Bronchial epithelial cell (primary cell): ENCODE data around the gene ZNF407. TPM values are rescaled to one million over a fixed set of nuclear protein-coding genes. Genes with fewer than 3 reads are reported as not detected.

Source experiments
- DNase-seq: peaks from one replicate; pipeline ENCODE4 v3.0.0-alpha.2; 2010; ENCODE audit warnings: low read depth
- FAIRE-seq: peaks from 2 replicates; lab custom pipeline; 2011; peaks lifted over from hg19 to GRCh38; lab: Jason Lieb, UNC
- H3K27me3 ChIP-seq: 2 replicates; pipeline ENCODE4 v1.5.1; 2011; ENCODE audit warnings: low read length; ENCODE audit not compliant: control insufficient read depth, insufficient read depth
- H3K36me3 ChIP-seq: 2 replicates; pipeline ENCODE4 v1.5.1; 2011; ENCODE audit warnings: low read length; ENCODE audit not compliant: control insufficient read depth, insufficient read depth
- H3K4me3 ChIP-seq: 2 replicates; pipeline ENCODE4 v1.5.1; 2011; ENCODE audit warnings: mild to moderate bottlenecking, low read depth, low read length, control low read depth
- total RNA-seq: library from RNA; depleted of rRNA; stranded (reverse); fragments of >200 nt; gene quantifications from 2 replicates; pipeline ENCODE4 v1.2.1, GENCODE V29; 2014
- TF ChIP-seq, protein P1 (sequence below): IDR thresholded peaks from 2 replicates; pipeline ENCODE4 v1.5.1; 2011; ENCODE audit warnings: mild to moderate bottlenecking, moderate library complexity, low read length, control low read depth, inconsistent platforms; ENCODE audit not compliant: insufficient read depth, severe bottlenecking

The ZNF407 gene
- total RNA-seq, 1 donor from 2014 or later: 10.0 TPM

DNA sequence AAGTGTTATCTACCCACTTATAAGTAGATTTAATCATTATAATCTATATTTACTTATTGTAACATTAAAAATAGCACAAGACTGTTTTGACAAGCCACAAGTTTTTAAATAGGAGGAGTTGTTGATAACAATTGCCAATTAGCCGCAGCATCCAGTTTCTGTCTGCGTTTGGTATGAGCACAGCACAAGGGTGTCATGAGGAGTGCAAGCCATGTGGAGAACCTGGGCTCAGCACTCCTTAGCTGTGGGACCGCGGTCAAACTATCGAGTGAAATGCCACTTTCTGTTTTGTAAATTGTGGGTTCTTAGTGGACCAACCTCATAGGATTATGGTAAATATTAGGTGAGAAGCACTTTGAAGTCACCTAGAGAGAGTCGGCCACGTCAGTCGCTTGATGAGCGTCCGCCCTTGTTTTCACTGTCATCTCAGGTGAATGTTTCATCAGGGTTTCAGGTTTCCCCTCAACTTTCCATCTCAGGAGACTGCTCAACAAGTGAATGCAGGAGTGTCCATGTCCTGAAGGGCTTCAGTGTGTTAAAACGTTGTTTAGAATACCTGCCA is 294.5 kb downstream of the ZNF407 start:
- FAIRE-seq: no peak
- Histone ChIP-seq H3K27me3 (no peaks in the 10 kb centered on the region), H3K4me3 (no peak overlapping the region), H3K36me3 (no peaks in the 10 kb centered on the region)
- TF ChIP-seq, protein P1, sequence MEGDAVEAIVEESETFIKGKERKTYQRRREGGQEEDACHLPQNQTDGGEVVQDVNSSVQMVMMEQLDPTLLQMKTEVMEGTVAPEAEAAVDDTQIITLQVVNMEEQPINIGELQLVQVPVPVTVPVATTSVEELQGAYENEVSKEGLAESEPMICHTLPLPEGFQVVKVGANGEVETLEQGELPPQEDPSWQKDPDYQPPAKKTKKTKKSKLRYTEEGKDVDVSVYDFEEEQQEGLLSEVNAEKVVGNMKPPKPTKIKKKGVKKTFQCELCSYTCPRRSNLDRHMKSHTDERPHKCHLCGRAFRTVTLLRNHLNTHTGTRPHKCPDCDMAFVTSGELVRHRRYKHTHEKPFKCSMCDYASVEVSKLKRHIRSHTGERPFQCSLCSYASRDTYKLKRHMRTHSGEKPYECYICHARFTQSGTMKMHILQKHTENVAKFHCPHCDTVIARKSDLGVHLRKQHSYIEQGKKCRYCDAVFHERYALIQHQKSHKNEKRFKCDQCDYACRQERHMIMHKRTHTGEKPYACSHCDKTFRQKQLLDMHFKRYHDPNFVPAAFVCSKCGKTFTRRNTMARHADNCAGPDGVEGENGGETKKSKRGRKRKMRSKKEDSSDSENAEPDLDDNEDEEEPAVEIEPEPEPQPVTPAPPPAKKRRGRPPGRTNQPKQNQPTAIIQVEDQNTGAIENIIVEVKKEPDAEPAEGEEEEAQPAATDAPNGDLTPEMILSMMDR: no peak
- DNase-seq: no peak

DNA sequence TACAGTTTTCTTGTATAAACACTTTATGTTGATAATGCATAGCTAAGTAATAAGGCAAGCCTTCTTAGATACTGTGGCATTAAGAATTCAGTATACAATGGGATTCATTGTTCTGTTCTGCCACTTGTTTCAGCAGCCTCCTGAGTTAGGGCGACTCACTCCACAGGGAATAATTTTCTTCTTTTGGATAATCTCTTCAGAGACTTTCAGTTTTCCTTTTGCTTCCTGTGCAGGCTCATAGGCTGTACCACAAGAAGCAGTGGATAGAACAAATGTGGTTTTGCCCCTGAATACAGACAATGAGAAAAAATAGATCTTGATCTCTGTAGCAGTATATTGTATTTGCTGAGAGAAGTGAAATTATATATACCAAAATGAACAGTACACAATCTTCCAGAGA is 298.0 kb downstream of the ZNF407 start:
- TF ChIP-seq, protein P1: no peak
- Histone ChIP-seq H3K27me3 (no peaks in the 10 kb centered on the region), H3K36me3 (no peaks in the 10 kb centered on the region), H3K4me3 (no peak overlapping the region)
- FAIRE-seq: no peak
- no peak for DNase-seq

DNA sequence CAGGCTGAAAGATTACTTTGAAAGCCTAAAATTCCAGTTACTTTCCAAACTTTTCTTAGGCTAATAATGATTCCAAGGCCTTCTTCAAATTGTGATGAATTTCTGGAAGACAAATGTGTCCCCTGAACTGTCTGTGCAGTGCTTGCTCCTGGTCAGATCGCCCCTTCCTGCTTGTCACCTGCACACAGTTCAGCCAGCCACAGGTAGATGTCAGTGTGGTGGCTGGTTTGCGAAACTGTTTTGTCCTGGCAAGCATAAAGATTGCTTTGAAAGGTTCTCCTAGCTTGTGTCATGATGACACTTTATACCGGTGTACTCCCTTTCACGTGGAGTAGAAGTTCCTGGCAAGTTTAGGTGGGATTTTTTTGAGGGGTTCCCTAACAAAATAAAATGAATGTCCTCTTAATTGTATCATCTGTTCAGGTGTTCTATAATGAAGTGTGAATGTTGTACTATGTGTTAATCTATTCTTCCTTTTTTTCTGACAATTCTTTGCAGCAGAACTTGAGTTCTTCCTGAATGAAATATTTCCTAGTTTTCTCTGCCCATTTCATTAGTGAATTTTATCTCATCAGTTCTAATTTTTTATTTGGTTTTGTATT is 298.8 kb downstream of the ZNF407 start:
- peak; percentile 67 for DNase-seq
- no peaks in the 10 kb centered on the region for H3K36me3 ChIP-seq
- no peak for FAIRE-seq
- H3K27me3 ChIP-seq: no peaks in the 10 kb centered on the region
- no peak overlapping the region for H3K4me3 ChIP-seq
- TF ChIP-seq, protein P1: peak; percentile 85

DNA sequence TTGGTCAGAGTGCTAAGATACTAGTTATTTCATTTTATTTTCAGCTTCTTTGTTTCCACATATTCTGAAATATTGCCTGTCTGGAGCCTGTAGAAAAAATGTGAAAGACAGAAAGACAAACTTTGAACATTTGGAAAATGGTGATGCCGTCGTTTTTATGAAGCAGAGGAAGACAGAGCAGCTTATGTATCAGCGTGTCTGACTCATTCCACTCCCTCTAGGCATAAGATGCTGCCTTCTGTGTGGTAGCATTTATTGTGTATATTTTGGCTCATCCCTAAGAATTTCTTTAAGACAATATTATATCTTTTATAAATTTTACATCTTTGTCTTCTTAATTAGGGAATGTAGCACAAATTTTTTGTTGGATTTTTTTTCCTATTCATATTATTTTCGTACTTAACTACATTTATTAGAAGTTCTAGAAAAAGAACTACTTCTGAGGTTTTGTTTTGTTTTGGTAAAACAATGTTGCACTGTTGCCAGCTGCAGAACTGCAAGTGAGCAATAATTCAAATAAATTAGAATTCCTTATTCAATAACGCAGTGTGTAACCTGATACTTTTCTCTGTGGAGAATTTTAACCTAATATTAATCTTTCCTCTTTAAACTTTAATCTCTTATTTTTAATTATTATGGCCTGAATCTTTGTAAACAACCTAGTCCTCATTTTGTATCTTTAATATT is 300.4 kb downstream of the ZNF407 start:
- Histone ChIP-seq H3K27me3 (no peaks in the 10 kb centered on the region), H3K36me3 (no peaks in the 10 kb centered on the region), H3K4me3 (no peak overlapping the region)
- TF ChIP-seq, protein P1: no peak
- no peak for FAIRE-seq
- DNase-seq: peak; percentile 66

DNA sequence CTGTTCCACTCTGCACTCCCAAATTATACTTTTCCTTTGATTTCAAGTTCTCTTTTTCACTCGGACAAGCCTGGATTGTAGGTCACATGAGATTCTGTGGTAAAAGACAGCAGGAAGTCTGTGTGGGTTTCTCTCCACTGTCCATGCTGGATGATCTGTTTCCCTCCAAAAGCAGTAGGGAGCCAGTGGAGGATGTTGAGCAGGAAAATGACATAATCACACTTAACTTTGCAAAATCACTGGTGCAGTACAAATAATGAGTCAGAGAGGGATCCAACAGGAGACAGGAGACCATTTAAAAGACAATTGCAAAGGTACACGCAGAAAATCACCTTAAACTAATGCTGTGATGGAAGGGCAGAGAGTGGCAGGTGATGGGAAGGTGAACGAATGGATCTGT is 301.3 kb downstream of the ZNF407 start:
- H3K36me3 ChIP-seq: no peaks in the 10 kb centered on the region
- no peak for FAIRE-seq
- TF ChIP-seq, protein P1: no peak
- DNase-seq: peak; percentile 74
- H3K27me3 ChIP-seq: no peaks in the 10 kb centered on the region
- no peak overlapping the region for H3K4me3 ChIP-seq
